HCT116 (cell line): ENCODE results near the gene SLC44A4. TPM values are rescaled to one million over a fixed set of nuclear protein-coding genes. Genes with fewer than 3 reads are reported as not detected.

Experiments used
- ATAC-seq: fragments of 200-7000 bp; cut with Tn5 transposase; 2 replicates; pipeline ENCODE4 v1.9.1; 2020; ENCODE audit warnings: mild to moderate bottlenecking, moderate library complexity
- BruUV-seq: library from RNA; stranded (reverse); fragments of 400-500 nt; replicated peaks from 2 replicates; lab custom pipeline; 2021; lab: Mats Ljungman, UMichigan
- CTCF ChIA-PET: fragments of 300-600 bp; sonication (Branson Sonifier 250); formaldehyde crosslinking; loops from one replicate; lab custom pipeline; 2021; ENCODE audit warnings: antibody characterized with exemption; lab: Charles Lee
- POLR2A ChIA-PET: fragments of 300-600, 350-600 bp; sonication (Branson Sonifier 250); formaldehyde crosslinking; loops from one replicate; lab custom pipeline; 2021; ENCODE audit warnings: antibody characterized with exemption; lab: Charles Lee
- RAD21 ChIA-PET, 2 experiments: fragments of 300-600 bp; sonication (Branson Sonifier 250); formaldehyde crosslinking; loops; one replicate each; lab custom pipeline; 2023; ENCODE audit warnings: low total read pairs in 2 of 2; ENCODE audit not compliant: uncharacterized antibody in 2 of 2, unreplicated experiment in 2 of 2, low non-redundant PET in 1 of 2; lab: Charles Lee
- DNase-seq: peaks from one replicate; pipeline ENCODE4 v3.0.0-alpha.2; 2010; ENCODE audit warnings: low read depth, low spot score
- H2AFZ ChIP-seq: fragments of 200-600 bp; shearing (Covaris generic), sonication (generic); 2 replicates; pipeline ENCODE4 v1.6.1; 2017; ENCODE audit warnings: low read depth, mixed run types, mixed read lengths, antibody characterized with exemption, low read length; ENCODE audit not compliant: poor library complexity, severe bottlenecking
- H3K27ac ChIP-seq: 2 replicates; pipeline ENCODE4 v1.5.1; 2012; ENCODE audit warnings: low read depth, low read length
- H3K27me3 ChIP-seq: fragments of 200-600 bp; sonication (generic); 2 replicates; pipeline ENCODE4 v1.6.1; 2016; ENCODE audit warnings: mixed run types, low read length, mixed read lengths; ENCODE audit not compliant: insufficient read depth
- H3K36me3 ChIP-seq, 2 experiments: fragments of 200-500 bp in 1 of 2; fragments of 200-600 bp in 1 of 2; sonication (Bioruptor generic) in 1 of 2; sonication (generic) in 1 of 2; 2 replicates each; pipeline versions ENCODE4 v1.5.1 to v1.6.1; 2014 to 2016; ENCODE audit warnings: low read length in 2 of 2, inconsistent platforms in 1 of 2, mixed read lengths in 1 of 2, mixed run types in 1 of 2; ENCODE audit not compliant: insufficient read depth in 2 of 2, control insufficient read depth in 1 of 2
- H3K4me1 ChIP-seq, 2 experiments: fragments of 200-600 bp in 1 of 2; sonication (generic) in 1 of 2; 2 replicates each; pipeline versions ENCODE4 v1.5.1 to v1.6.1; 2012 to 2017; ENCODE audit warnings: low read length in 2 of 2, inconsistent platforms in 1 of 2, mild to moderate bottlenecking in 1 of 2, mixed read lengths in 1 of 2, mixed run types in 1 of 2, moderate library complexity in 1 of 2; ENCODE audit not compliant: insufficient read depth in 2 of 2, control insufficient read depth in 1 of 2
- H3K4me2 ChIP-seq: fragments of 200-600 bp; sonication (generic); 2 replicates; pipeline ENCODE4 v1.6.1; 2017; ENCODE audit warnings: mixed run types, low read length, mixed read lengths
- H3K4me3 ChIP-seq, 2 experiments: fragments of 200-600 bp in 1 of 2; sonication (generic) in 1 of 2; replicated peaks in 1 of 2; 2 replicates each; pipeline ENCODE4 v1.5.1; 2011 to 2016; ENCODE audit warnings: low read length in 2 of 2, control low read depth in 1 of 2, low read depth in 1 of 2, mild to moderate bottlenecking in 1 of 2, mixed read lengths in 1 of 2, mixed run types in 1 of 2
- H3K79me2 ChIP-seq: fragments of 200-600 bp; sonication (generic); 2 replicates; pipeline ENCODE4 v1.6.1; 2017; ENCODE audit warnings: mild to moderate bottlenecking, mixed run types, low read length, moderate library complexity, mixed read lengths; ENCODE audit not compliant: insufficient read depth
- H3K9ac ChIP-seq: fragments of 200-600 bp; sonication (generic); 2 replicates; pipeline ENCODE4 v1.6.1; 2016; ENCODE audit warnings: low read length, mixed read lengths
- H3K9me2 ChIP-seq: fragments of 200-600 bp; sonication (generic), shearing (Covaris generic); 2 replicates; pipeline ENCODE4 v1.6.1; 2017; ENCODE audit warnings: mixed run types, mild to moderate bottlenecking, moderate library complexity; ENCODE audit not compliant: insufficient read depth
- H3K9me3 ChIP-seq, 2 experiments: fragments of 200-500 bp in 1 of 2; fragments of 200-600 bp in 1 of 2; sonication (Bioruptor generic) in 1 of 2; sonication (generic) in 1 of 2; 2 replicates each; pipeline ENCODE4 v1.6.1; 2014 to 2017; ENCODE audit warnings: low read length in 2 of 2, mixed read lengths in 2 of 2, inconsistent platforms in 1 of 2, low read depth in 1 of 2, mild to moderate bottlenecking in 1 of 2, mixed run types in 1 of 2, moderate library complexity in 1 of 2; ENCODE audit not compliant: control insufficient read depth in 1 of 2, insufficient read depth in 1 of 2
- H4K20me1 ChIP-seq: fragments of 200-600 bp; sonication (generic), shearing (Covaris generic); 2 replicates; pipeline ENCODE4 v1.6.1; 2017; ENCODE audit warnings: mixed run types, mild to moderate bottlenecking, moderate library complexity; ENCODE audit not compliant: insufficient read depth
- CBX3 ChIP-seq: IDR thresholded peaks from 2 replicates; pipeline ENCODE4 v1.6.1; 2012; ENCODE audit warnings: low read depth
- CEBPB ChIP-seq: IDR thresholded peaks from 2 replicates; pipeline ENCODE4 v1.6.1; 2012; ENCODE audit warnings: low read depth
- EGR1 ChIP-seq: IDR thresholded peaks from 2 replicates; pipeline ENCODE4 v1.6.1; 2012; ENCODE audit warnings: low read depth
- EZH2phosphoT487 ChIP-seq: fragments of 200-600 bp; IDR thresholded peaks from 2 replicates; pipeline ENCODE4 v1.6.1; 2018; ENCODE audit warnings: antibody characterized with exemption, borderline replicate concordance
- JUND ChIP-seq: IDR thresholded peaks from 2 replicates; pipeline ENCODE4 v1.6.1; 2012
- POLR2A ChIP-seq: IDR thresholded peaks from 2 replicates; pipeline ENCODE4 v1.7.0; 2011; ENCODE audit warnings: borderline replicate concordance; ENCODE audit not compliant: insufficient read depth, insufficient read length; ENCODE audit errors: extremely low read depth
- POLR2AphosphoS5 ChIP-seq: IDR thresholded peaks from 2 replicates; pipeline ENCODE4 v1.6.1; 2011; ENCODE audit warnings: mild to moderate bottlenecking, low read depth, low read length, moderate library complexity
- SP1 ChIP-seq: IDR thresholded peaks from 2 replicates; pipeline ENCODE4 v1.6.1; 2012; ENCODE audit warnings: low read depth
- SRF ChIP-seq: IDR thresholded peaks from 2 replicates; pipeline ENCODE4 v1.6.1; 2012; ENCODE audit warnings: low read depth
- TCF7L2 ChIP-seq: IDR thresholded peaks from 2 replicates; pipeline ENCODE4 v1.7.0; 2011; ENCODE audit warnings: borderline replicate concordance, inconsistent platforms; ENCODE audit not compliant: insufficient read depth, insufficient read length; ENCODE audit errors: extremely low read depth
- ZBTB33 ChIP-seq: IDR thresholded peaks from 2 replicates; pipeline ENCODE4 v1.6.1; 2011; ENCODE audit warnings: mild to moderate bottlenecking, low read length, moderate library complexity; ENCODE audit not compliant: insufficient replicate concordance; ENCODE audit errors: extremely low read depth
- ZFX ChIP-seq: fragments of 450-650 bp; IDR thresholded peaks from 2 replicates; pipeline ENCODE4 v1.6.1; 2017
- intact Hi-C: fragments of 100-400 bp; cut with micrococcal nuclease; formaldehyde crosslinking; loops from 2 replicates; pipeline ENCODE4 v1.10.0; 2022
- total RNA-seq: library from RNA; stranded (reverse); gene quantifications from one replicate; pipeline ENCODE4 v1.2.1, GENCODE V29; 2021; ENCODE audit not compliant: unreplicated experiment
- TF ChIP-seq, protein P1 (sequence below): IDR thresholded peaks from 2 replicates; pipeline ENCODE4 v1.6.1; 2012; ENCODE audit warnings: low read depth

SLC44A4 gene
- total RNA-seq, 1 experiment from 2014 or later, result 0.74 TPM

- no peak for TF ChIP-seq TCF7L2
- TF ChIP-seq EGR1, result no peak
- no peak for TF ChIP-seq POLR2A
- TF ChIP-seq CBX3, result no peak
Observed at GRCh38 chr6:31851485-31851832, 27.3 kb downstream of the SLC44A4 start (continued).

- Histone ChIP-seq H3K4me2 (no peak overlapping the region), H4K20me1 (no peaks in the 10 kb centered on the region), H3K27me3 (no peaks in the 10 kb centered on the region), H3K27ac (no peak overlapping the region), H3K4me3 (no peak overlapping the region), H3K79me2 (no peaks in the 10 kb centered on the region), H3K9me3 (no peaks in the 10 kb centered on the region), H3K36me3 (no peaks in the 10 kb centered on the region), H3K9me2 (no peaks in the 10 kb centered on the region), H2AFZ (no peak overlapping the region), H3K4me1 (peaks cover 0 to 14% of the 10 kb centered on the region in 2 experiments; a peak in 2 of 4 replicates), H3K9ac (no peak overlapping the region)
- POLR2A ChIA-PET, result interaction anchor here (0.7 kb wide), 1 partner anchor 17 kb away, joined by 3 read pairs; no protein-coding TSS in a partner anchor
- intact Hi-C loops, result no loop called here
- RAD21 ChIA-PET, result no interaction called here
- BruUV-seq, result no TSS peak
- ATAC-seq (no peak), DNase-seq (no peak)
- CTCF ChIA-PET, result no interaction called here
- TF ChIP-seq EGR1, result no peak
- no peak for TF ChIP-seq CEBPB
- no peak for TF ChIP-seq SP1
- TF ChIP-seq SRF, result no peak
- no peak for TF ChIP-seq ZFX
- TF ChIP-seq, protein P1, sequence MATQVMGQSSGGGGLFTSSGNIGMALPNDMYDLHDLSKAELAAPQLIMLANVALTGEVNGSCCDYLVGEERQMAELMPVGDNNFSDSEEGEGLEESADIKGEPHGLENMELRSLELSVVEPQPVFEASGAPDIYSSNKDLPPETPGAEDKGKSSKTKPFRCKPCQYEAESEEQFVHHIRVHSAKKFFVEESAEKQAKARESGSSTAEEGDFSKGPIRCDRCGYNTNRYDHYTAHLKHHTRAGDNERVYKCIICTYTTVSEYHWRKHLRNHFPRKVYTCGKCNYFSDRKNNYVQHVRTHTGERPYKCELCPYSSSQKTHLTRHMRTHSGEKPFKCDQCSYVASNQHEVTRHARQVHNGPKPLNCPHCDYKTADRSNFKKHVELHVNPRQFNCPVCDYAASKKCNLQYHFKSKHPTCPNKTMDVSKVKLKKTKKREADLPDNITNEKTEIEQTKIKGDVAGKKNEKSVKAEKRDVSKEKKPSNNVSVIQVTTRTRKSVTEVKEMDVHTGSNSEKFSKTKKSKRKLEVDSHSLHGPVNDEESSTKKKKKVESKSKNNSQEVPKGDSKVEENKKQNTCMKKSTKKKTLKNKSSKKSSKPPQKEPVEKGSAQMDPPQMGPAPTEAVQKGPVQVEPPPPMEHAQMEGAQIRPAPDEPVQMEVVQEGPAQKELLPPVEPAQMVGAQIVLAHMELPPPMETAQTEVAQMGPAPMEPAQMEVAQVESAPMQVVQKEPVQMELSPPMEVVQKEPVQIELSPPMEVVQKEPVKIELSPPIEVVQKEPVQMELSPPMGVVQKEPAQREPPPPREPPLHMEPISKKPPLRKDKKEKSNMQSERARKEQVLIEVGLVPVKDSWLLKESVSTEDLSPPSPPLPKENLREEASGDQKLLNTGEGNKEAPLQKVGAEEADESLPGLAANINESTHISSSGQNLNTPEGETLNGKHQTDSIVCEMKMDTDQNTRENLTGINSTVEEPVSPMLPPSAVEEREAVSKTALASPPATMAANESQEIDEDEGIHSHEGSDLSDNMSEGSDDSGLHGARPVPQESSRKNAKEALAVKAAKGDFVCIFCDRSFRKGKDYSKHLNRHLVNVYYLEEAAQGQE, result no peak
- TF ChIP-seq POLR2AphosphoS5, result no peak
- TF ChIP-seq ZBTB33, result no peak
- TF ChIP-seq EZH2phosphoT487, result no peak
- no peak for TF ChIP-seq JUND
- no peak for TF ChIP-seq CBX3
Observed at GRCh38 chr6:31850765-31851484, 27.9 kb downstream of the SLC44A4 start.
